Smooth muscle cell (in vitro differentiated cells): ENCODE results near the gene SYTL4. TPM values are rescaled to one million over a fixed set of nuclear protein-coding genes. Genes with fewer than 3 reads are reported as not detected.

ENCODE experiments used
- DNase-seq: peaks from one replicate; lab custom pipeline; 2025; ENCODE audit not compliant: unreplicated experiment; lab: John Stamatoyannopoulos, UW
- H2AFZ ChIP-seq: fragments of 200-600 bp; sonication (generic); 2 replicates; pipeline ENCODE4 v1.6.0; 2016; ENCODE audit warnings: antibody characterized with exemption, low read depth, mild to moderate bottlenecking
- H3F3A ChIP-seq: fragments of 200-600 bp; sonication (generic); 2 replicates; pipeline ENCODE4 v1.6.0; 2017; ENCODE audit warnings: antibody characterized with exemption, low read depth
- H3K27ac ChIP-seq: fragments of 200-600 bp; sonication (generic); 2 replicates; pipeline ENCODE4 v1.5.1; 2016; ENCODE audit warnings: low read depth, mild to moderate bottlenecking
- H3K27me3 ChIP-seq: fragments of 200-600 bp; sonication (generic); 2 replicates; pipeline ENCODE4 v1.6.1; 2016; ENCODE audit warnings: low read depth, mild to moderate bottlenecking
- H3K36me3 ChIP-seq: fragments of 200-600 bp; sonication (generic); 2 replicates; pipeline ENCODE4 v1.5.1; 2016; ENCODE audit warnings: low read depth
- H3K4me1 ChIP-seq: fragments of 200-600 bp; sonication (generic); 2 replicates; pipeline ENCODE4 v1.5.1; 2016; ENCODE audit warnings: low read depth
- H3K4me2 ChIP-seq: fragments of 200-600 bp; sonication (generic); 2 replicates; pipeline ENCODE4 v1.6.0; 2016; ENCODE audit warnings: mild to moderate bottlenecking
- H3K4me3 ChIP-seq: fragments of 200-600 bp; sonication (generic); 2 replicates; pipeline ENCODE4 v1.5.1; 2016; ENCODE audit warnings: mild to moderate bottlenecking
- H3K79me2 ChIP-seq: fragments of 200-600 bp; sonication (generic); 2 replicates; pipeline ENCODE4 v1.6.0; 2016; ENCODE audit warnings: low read depth, mild to moderate bottlenecking
- H3K9ac ChIP-seq: fragments of 200-600 bp; sonication (generic); 2 replicates; pipeline ENCODE4 v1.6.0; 2016; ENCODE audit warnings: low read depth
- H3K9me3 ChIP-seq: fragments of 200-600 bp; sonication (generic); replicated peaks from 2 replicates; pipeline ENCODE4 v1.5.1; 2016; ENCODE audit warnings: low read depth
- H4K20me1 ChIP-seq: fragments of 200-600 bp; sonication (generic); 2 replicates; pipeline ENCODE4 v1.6.0; 2016; ENCODE audit warnings: low read depth
- WGBS: methylation state at CpG from one replicate; pipeline ENCODE4 v1.1.7; 2016; ENCODE audit warnings: low lambda C conversion rate; 5-methylcytosine and 5-hydroxymethylcytosine counted together
- polyA plus RNA-seq: library from polyadenylated mRNA; unstranded; fragments of >200 nt; fragmentation: Nextera tagmentation; extraction: Ambion mirVana; gene quantifications from 2 replicates; pipeline ENCODE4 v1.2.1, GENCODE V29; 2016
- total RNA-seq: library from RNA; depleted of rRNA; stranded (reverse); fragments of >200 nt; gene quantifications from 2 replicates; pipeline ENCODE4 v1.2.3, GENCODE V29; 2014
- TF ChIP-seq, protein P1 (sequence below): fragments of 200-600 bp; sonication (generic); IDR thresholded peaks from 2 replicates; pipeline ENCODE4 v1.5.1; 2017; ENCODE audit warnings: borderline replicate concordance, mild to moderate bottlenecking, antibody characterized with exemption; ENCODE audit not compliant: insufficient read depth, poor library complexity, severe bottlenecking

SYTL4 gene
- total and polyA plus RNA-seq, 2 experiments from 2014 or later: 6.6 to 8.0 TPM

DNA sequence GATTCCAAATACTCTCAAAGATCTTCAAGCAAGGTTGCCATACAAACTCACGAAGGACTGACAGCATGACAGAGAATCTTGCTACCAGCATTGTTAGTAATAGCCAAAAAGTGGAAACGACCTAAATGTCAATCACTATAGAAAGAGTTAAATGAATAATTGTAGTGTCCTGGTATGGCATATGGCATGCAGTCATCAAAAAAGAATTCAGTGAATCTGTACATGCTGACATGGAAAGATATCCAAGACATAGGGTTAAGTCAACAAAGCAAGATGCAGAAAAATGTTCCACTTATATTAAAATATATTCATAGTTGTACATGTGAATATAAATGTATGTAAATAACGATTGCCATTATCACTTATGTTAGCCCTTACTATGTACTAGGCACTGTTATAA is 50.3 kb downstream of the SYTL4 start:
- Histone ChIP-seq H3K27me3 (no peaks in the 10 kb centered on the region), H3K4me2 (no peak overlapping the region), H3K36me3 (no peaks in the 10 kb centered on the region), H3K4me1 (no peaks in the 10 kb centered on the region), H3K9me3 (no peaks in the 10 kb centered on the region), H3K9ac (no peak overlapping the region), H3K4me3 (no peak overlapping the region), H2AFZ (no peak overlapping the region), H3F3A (no peaks in the 10 kb centered on the region), H3K79me2 (no peaks in the 10 kb centered on the region), H4K20me1 (no peaks in the 10 kb centered on the region), H3K27ac (no peak overlapping the region)
- TF ChIP-seq, protein P1, sequence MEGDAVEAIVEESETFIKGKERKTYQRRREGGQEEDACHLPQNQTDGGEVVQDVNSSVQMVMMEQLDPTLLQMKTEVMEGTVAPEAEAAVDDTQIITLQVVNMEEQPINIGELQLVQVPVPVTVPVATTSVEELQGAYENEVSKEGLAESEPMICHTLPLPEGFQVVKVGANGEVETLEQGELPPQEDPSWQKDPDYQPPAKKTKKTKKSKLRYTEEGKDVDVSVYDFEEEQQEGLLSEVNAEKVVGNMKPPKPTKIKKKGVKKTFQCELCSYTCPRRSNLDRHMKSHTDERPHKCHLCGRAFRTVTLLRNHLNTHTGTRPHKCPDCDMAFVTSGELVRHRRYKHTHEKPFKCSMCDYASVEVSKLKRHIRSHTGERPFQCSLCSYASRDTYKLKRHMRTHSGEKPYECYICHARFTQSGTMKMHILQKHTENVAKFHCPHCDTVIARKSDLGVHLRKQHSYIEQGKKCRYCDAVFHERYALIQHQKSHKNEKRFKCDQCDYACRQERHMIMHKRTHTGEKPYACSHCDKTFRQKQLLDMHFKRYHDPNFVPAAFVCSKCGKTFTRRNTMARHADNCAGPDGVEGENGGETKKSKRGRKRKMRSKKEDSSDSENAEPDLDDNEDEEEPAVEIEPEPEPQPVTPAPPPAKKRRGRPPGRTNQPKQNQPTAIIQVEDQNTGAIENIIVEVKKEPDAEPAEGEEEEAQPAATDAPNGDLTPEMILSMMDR: no peak
- no peak for DNase-seq
- WGBS: 63% methylated on average over 3 of the region's 3 CpGs

DNA sequence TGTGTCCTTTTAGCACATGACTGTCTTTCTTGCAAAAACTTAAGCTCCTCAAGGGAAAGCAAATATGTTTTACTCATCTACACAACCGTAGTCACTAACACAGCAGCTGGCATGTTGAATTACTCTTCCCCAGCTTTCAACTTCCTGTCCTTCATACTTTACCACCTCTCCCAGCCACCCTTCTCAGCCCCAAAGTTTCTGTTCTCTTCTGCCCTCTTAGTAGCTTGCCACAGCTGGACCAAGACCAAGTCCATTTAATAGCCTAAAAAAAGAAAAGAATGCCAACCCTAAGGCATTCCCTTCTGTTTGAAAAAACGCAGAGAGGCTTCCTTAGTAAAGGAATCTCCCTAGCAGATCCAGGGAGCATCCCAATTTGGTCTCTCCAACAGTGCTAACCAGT is 51.2 kb downstream of the SYTL4 start:
- no peak for DNase-seq
- Histone ChIP-seq H3K4me2 (no peak overlapping the region), H3K9ac (no peak overlapping the region), H3K27ac (no peak overlapping the region), H4K20me1 (no peaks in the 10 kb centered on the region), H3K27me3 (no peaks in the 10 kb centered on the region), H3K79me2 (no peaks in the 10 kb centered on the region), H3K9me3 (no peaks in the 10 kb centered on the region), H2AFZ (no peak overlapping the region), H3K4me1 (no peaks in the 10 kb centered on the region), H3F3A (no peaks in the 10 kb centered on the region), H3K36me3 (no peaks in the 10 kb centered on the region), H3K4me3 (no peak overlapping the region)
- 42% methylated on average over 2 of the region's 2 CpGs for WGBS
- TF ChIP-seq, protein P1: no peak

DNA sequence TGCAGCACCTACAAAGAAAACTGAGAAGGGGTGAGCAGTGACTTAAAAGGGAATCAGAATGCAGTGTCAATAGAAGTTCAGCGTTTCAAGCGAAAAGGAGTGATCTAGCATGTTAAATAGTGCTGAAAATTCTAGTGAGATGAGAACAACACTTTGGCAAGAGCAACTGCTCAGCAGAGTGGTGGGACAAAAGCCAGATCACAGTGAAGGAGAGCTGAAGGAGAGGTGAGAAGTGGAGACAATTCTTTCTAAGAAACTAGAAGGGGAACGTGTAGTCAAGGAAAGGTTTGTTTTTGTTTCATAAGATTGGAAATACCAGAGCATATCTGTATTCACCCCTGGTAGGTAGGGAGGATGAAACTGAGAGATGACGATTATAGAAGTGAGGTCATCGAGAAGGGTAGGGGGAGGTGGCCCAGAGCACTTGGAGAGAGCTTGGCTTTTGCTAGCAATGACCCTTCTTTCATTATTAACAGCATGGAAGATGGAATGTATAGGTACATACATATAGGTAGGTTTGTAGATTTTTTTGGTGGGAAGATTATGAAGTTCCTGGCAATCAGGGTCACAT is 54.2 kb downstream of the SYTL4 start:
- H3K4me3 ChIP-seq: no peak overlapping the region
- TF ChIP-seq, protein P1: no peak
- no peak overlapping the region for H2AFZ ChIP-seq
- no peak overlapping the region for H3K4me2 ChIP-seq
- no peaks in the 10 kb centered on the region for H3K4me1 ChIP-seq
- H3F3A ChIP-seq: no peaks in the 10 kb centered on the region
- no peaks in the 10 kb centered on the region for H3K27me3 ChIP-seq
- H3K36me3 ChIP-seq: no peaks in the 10 kb centered on the region
- no peaks in the 10 kb centered on the region for H3K9me3 ChIP-seq
- no peaks in the 10 kb centered on the region for H3K79me2 ChIP-seq
- WGBS: 71% methylated on average over 5 of the region's 5 CpGs
- H3K9ac ChIP-seq: no peak overlapping the region
- no peak overlapping the region for H3K27ac ChIP-seq
- H4K20me1 ChIP-seq: no peaks in the 10 kb centered on the region
- no peak for DNase-seq

DNA sequence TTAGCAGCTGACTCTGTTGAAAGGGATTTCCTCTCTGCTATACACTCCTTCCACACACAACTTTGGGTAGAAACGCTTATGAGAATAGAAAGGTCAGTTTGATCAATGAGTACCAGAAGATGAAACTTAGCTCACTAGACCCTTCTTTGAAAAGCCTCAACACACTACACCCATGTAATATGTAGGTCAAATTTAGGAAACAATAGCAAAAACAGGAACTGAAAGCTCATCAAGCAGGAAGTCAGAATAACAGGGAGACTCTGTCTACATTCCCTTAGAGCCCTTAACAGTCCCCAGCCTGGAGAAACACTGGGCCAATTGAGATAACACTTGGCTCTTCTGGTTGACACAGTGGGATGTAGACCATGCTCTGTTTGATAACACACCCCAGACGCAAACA is 57.2 kb downstream of the SYTL4 start:
- no peak for DNase-seq
- WGBS: 44% methylated on average over 2 of the region's 2 CpGs
- Histone ChIP-seq H3K4me3 (no peak overlapping the region), H4K20me1 (no peaks in the 10 kb centered on the region), H3K4me1 (no peaks in the 10 kb centered on the region), H3K9me3 (no peaks in the 10 kb centered on the region), H3K9ac (no peak overlapping the region), H3K27ac (no peak overlapping the region), H3K4me2 (no peak overlapping the region), H3K79me2 (no peaks in the 10 kb centered on the region), H2AFZ (no peak overlapping the region), H3F3A (no peaks in the 10 kb centered on the region), H3K27me3 (no peaks in the 10 kb centered on the region), H3K36me3 (no peaks in the 10 kb centered on the region)
- TF ChIP-seq, protein P1: no peak
